WI38 (cell line): Measurements from ENCODE around the gene ZNF574.
"Not testable (repeated sequence)": the region's sequence is repeated elsewhere in the genome, so short reads cannot be mapped to it uniquely, and the experiment has no call there.

ENCODE experiments used
- H3K4me3 ChIP-seq: 2 replicates; pipeline ENCODE4 v1.5.1; 2011; ENCODE audit warnings: low read depth, mild to moderate bottlenecking, control low read depth, low read length
- TF ChIP-seq, protein P1 (sequence below): IDR thresholded peaks from 2 replicates; pipeline ENCODE4 v1.5.1; 2012; ENCODE audit warnings: low read depth, mild to moderate bottlenecking, control low read depth, low read length

ZNF574 gene

DNA sequence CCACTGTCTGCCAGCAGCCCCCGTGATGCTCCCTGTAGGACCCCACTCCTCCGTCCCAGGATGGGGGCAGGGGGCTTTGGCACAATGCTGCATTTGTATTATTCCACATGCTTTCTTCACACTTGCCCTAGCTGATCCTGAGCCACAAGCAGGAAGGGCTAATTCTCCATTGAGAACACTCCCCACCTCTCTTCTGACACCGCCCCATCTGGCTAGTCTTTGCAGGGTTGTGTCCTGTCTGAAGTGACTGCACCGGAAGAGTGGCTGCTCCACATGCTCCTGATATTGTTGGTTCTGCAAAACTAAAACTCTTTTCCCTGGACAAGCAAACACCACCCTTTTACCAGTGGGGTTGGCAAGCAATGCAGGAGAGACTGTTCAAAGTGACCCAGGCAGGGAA, 18.0 kb downstream of the ZNF574 start:
- H3K4me3 ChIP-seq = no peak overlapping the region
- TF ChIP-seq, protein P1, sequence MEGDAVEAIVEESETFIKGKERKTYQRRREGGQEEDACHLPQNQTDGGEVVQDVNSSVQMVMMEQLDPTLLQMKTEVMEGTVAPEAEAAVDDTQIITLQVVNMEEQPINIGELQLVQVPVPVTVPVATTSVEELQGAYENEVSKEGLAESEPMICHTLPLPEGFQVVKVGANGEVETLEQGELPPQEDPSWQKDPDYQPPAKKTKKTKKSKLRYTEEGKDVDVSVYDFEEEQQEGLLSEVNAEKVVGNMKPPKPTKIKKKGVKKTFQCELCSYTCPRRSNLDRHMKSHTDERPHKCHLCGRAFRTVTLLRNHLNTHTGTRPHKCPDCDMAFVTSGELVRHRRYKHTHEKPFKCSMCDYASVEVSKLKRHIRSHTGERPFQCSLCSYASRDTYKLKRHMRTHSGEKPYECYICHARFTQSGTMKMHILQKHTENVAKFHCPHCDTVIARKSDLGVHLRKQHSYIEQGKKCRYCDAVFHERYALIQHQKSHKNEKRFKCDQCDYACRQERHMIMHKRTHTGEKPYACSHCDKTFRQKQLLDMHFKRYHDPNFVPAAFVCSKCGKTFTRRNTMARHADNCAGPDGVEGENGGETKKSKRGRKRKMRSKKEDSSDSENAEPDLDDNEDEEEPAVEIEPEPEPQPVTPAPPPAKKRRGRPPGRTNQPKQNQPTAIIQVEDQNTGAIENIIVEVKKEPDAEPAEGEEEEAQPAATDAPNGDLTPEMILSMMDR = no peak

DNA sequence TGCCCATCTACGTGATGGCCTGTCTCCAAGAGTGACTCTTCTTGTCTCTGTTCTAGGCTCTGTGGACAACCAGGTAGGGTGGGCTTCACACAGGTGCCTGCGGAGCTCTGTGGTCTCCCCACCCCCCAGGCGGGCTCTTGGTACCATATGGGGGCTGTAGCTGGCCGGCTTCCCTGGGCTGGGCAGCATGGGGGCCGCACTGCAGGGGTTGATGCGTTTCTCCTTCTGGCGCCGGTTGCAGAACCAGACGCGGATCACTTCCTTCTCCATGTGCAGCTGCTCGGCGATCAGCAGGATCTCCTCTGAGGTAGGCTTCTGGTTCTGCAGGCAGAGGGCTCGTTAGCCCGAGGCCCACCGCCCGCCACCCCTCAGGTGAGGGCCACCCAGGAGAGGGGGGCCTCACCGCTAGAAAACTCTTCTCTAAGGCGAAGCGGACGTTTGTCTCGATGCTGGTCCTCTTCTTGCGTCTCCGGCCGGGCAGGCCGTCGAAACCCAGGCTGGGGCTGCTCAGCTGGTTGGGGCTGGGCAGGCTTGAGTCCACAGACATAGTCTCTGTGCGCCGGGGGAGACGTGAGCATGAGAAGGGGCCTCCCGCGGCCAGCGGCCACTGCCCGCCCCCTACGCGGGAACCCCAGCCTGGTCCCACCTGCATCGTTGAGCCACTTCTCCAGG, 19.3 kb downstream of the ZNF574 start:
- H3K4me3 ChIP-seq = no peak overlapping the region
- TF ChIP-seq, protein P1 = no peak

DNA sequence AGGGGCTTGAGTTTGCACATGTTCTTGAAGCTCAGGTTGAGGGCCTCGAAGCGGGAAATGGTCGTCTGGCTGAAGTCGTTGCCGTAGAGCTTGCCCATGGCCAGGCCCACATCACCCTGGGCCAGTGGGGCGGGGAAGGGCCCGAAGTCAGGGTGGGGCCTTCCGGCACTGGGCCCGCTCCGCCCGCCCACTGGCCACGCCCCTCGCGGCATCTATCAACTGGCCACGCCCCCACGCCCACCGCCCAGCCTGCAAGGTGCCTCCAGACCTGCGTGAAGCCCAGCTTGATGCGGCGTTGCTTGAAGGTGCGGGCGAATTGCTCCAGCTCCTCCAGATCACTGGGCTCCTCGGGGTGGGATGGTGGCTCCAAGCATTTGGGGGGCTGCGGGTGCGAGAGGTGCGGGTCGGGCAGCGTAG, 19.9 kb downstream of the ZNF574 start:
- TF ChIP-seq, protein P1 = no peak
- no peak overlapping the region for H3K4me3 ChIP-seq

DNA sequence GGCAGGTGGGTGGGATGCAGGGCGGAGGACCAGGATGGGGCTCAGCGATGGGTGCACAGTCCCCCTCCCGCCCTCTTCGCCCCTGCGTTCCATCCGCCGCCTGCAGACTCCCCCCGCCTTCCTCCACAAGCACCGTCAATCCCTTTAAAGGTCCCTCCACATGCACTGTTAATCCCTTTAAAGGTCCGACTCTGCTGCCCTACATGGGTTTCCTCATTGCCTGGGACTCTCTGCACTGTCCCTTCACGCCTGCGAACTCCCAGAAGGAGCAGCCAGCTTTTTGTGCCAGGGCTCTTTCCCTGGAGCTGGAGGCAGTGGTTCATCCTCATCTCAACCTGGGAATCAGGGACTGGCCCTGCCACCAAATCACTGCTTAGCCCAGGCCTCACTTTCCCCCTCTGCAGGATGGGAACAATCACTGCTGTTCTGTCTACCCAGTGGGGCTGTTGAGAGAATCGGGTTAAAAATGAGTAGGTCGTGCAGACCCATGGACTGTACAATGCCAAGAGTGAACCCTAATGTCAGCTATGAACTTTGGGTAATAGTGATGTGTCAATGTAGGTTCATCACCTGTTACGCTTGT, 20.4 kb downstream of the ZNF574 start:
- no peak overlapping the region for H3K4me3 ChIP-seq
- TF ChIP-seq, protein P1 = no peak

DNA sequence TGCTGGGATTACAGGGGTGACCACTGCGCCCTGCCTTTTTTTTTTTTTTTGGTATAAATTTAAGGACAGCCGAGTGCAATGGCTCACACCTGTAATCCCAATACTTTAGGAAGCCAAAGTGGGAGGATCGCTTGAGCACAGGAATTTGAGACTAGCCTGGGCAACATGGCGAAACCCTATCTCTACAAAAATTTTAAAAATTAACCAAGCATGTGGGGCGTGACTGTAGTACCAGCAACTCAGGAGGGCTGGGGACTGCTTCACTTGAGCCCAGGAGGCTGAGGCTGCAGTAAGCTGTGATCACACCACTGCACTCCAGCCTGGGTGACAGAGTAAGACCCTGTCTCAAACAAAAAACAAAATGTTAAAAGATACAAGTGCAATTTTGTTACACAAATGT, 21.5 kb downstream of the ZNF574 start:
- TF ChIP-seq, protein P1 = no peak

DNA sequence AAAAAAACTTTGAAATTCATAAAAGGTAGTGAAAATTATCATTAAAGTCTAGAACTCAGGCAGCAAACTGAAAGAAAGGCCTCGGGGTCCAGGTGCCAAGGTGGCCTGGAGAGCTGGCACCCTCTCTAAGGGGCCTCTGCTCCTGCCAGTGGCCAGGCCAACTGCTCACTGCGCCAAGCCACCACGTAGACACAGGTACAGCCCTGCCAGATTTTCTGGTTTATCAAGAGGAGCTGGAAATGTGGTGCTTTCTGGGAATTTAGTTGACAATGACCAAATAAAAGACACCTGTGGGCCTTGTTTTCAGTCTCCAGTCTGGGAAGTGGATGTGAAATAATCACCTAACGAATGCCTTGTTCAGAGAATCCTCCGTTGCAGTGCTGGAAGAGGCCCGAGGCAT, 22.8 kb downstream of the ZNF574 start:
- TF ChIP-seq, protein P1 = no peak
- H3K4me3 ChIP-seq = no peak overlapping the region

More for the DNA sequence above, 21.5 kb downstream of the ZNF574 start:
- no peak overlapping the region for H3K4me3 ChIP-seq

DNA sequence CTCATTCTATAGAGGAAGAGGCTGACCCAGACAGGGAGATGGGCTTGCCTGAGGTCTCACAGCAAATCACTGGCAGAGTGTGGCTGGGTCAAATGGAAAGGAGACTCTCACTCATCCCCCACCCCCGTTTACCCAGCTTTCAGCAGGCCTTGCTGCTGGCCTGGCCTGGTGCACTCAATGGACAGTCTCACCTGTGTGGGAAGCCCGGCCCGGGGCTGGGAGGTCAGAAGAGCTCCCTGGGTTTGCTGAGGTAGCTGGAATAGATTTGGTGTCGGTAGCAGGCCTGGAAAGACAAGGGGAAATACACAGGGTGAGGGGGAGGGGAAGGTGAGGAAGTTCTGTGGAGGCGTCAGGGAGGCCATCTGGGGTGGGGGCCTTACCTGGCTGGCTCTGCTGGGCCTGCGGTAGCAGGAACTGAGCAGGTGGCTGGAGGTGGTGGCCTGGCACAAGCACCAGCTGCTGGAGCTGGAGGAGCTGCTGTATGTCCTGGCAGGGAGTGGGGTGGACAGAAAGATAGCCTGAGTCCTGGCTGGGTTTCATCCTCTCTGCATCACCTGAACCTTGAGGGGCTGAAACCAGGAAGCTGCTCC, 23.5 kb downstream of the ZNF574 start:
- H3K4me3 ChIP-seq = no peak overlapping the region
- TF ChIP-seq, protein P1 = no peak

DNA sequence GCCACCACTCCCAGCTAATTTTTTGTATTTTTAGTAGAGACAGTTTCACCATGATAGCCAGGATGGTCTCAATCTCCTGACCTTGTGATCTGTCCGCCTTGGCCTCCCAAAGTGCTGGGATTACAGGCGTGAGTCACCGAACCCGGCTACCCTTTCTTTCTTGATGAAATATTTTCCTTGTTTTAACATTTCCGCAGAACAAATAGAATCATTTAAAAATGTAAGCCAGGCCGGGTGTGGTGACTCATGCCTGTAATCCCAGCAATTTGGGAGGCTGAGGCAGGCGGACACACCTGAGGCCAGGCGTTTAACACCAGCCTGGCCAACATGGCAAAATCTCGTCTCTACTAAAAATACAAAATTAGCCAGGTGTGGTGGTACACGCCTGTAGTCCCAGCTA, 24.3 kb downstream of the ZNF574 start:
- H3K4me3 ChIP-seq = not testable (repeated sequence)
